OCI-M1 (cell line): Measurements from ENCODE around the gene FBXO27.
"Not testable (repeated sequence)": the region's sequence is repeated elsewhere in the genome, so short reads cannot be mapped to it uniquely, and the experiment has no call there.

ENCODE experiments used
- DNase-seq: peaks from one replicate; lab custom pipeline; 2025; lab: John Stamatoyannopoulos, UW

Gene FBXO27

DNA sequence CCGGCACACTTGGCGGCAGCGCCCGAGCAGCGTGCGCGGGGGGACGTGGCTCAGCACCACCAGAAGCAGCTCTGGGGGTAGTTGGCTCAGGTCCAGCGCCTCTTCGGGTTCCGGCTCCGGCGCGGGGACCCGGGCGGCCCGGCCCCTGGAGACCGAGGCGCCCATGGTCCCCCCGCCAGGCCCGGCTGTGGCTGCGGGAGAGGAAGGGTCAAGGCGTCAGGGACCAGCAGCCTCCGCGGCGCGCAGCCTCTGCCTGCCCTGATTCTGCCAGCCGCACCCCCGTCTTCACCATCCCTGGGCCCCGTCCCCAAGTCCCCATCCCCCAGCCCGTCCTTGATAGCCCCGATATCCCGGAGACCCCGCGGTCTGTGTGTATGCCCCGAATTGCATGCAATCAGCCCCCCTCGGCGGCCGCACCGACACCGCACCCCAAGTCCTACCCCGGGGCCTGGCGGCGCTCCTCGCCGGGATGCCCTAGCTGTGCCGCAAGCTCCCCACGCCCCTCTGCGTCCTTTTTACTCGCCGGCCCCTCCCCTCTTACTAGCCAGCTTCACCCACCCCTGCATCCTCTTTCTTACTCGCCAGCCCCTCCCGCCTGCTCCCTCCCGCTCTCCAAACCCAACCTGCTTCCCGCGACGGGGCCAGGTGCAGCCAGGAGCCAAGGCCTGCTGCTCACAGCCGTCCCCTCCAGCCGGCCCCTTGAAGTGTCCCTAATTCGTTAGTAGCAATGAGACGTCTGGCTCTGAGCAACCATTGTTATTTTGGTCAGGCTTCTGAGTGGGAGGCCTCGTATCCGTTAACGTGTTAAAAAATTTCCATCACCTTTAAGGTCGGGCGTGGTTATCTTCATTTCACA lies at the start of gene FBXO27:
FBXO27 (minus strand) TSS at position 487 of the 856 bp plus-strand sequence; CDS start at position 165, 322 bp downstream.
- DNase-seq = no peak

GRCh38 chr19:39080431-39080830 lies 48.1 kb upstream of the FBXO27 start:
- no peak for DNase-seq

GRCh38 chr19:39078436-39079200 lies 46.3 kb upstream of the FBXO27 start:
- DNase-seq = peak; percentile 14

DNA sequence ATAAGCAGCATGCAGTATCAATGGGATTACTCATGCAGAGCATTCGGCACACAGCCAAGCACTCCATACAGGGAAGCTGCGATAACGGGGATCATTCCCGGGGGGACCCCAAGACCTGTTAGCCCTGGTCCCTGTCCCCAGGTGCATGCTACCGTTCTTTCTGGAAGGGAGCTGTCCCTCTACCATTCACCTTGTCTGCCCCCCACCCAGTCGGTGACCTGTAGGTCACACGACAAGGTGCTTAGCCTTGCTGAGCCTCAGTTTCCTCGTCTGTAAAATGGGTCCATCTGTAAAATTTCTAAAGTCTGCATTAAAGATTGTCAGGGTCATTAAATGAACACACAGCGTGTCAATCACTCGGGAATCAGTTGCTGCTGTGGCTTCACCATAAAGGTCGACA lies 45.0 kb upstream of the FBXO27 start:
- DNase-seq = no peak

DNA sequence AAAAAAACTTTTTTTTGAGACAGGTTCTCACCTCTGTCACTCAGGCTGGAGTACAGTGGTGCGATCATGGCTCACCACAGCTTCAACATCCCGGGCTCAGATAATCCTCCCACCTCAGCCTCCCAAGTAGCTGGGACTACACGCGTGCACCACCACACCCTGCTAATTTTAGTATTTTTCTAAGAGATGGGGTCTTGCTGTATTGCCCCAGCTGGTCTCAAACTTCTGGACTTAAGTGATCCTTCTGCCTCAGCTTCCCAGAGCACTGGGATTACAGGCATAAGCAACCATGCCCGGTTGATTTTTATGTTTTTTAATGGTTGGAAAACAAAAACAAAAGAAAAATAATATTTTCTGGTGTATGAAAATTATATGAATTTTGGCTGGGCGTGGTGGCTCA lies 42.6 kb upstream of the FBXO27 start:
- DNase-seq = no peak

GRCh38 chr19:39074205-39074692 lies 41.9 kb upstream of the FBXO27 start:
- no peak for DNase-seq

DNA sequence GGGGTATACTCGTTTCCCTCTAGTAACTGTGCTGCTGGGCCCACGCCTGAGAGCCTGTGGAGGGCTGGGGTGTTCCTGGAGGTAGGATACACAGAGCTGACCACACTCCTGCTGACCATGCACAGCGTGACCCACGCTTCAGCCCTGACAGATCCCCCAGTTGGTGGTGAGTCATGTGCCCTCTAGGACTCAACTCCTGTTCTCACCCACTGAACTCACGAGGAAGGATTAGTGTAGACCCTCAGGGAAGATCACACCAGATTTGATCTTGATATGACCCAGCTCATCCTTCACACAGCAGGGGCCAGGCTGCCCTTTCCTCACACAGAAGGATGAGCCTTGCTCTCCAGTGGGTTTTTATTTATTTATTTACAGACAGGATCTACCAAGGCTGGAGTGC lies 38.5 kb upstream of the FBXO27 start:
- DNase-seq = no peak

DNA sequence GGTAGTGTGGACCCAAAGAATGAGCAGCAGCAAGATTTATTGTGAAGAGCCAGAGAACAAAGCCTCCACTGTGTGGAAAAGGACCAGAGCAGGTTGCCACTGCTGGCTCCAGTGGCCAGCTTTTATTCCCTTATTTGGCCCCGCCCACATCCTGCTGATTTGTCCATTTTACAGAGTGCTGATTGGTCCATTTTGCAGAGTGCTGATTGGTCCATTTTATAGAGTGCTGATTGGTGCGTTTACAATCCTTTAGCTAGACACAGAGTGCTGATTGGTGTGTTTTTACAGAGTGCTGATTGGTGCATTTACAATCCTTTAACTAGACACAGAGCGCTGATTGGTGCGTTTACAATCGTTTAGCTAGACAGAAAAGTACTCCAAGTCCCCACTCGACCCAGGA lies 35.9 kb upstream of the FBXO27 start:
- DNase-seq = not testable (repeated sequence)

DNA sequence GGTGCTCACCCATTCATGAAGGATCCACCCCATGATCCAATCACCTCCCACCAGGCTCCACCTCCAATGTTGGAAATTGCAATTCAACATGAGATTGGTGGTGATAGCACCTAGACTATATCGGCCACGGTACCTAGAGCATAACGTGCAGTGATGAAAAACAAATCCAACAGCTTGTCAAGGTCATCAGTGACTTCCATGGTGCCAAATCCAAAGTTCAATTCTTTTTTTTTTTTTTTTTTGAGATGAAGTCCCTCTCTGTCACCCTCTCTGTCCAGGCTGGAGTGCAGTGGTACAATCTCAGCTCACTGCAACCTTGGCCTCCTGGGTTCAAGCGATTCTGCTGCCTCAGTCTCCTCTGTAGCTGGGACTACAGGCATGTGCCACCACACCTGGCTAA lies 34.8 kb upstream of the FBXO27 start:
- no peak for DNase-seq

DNA sequence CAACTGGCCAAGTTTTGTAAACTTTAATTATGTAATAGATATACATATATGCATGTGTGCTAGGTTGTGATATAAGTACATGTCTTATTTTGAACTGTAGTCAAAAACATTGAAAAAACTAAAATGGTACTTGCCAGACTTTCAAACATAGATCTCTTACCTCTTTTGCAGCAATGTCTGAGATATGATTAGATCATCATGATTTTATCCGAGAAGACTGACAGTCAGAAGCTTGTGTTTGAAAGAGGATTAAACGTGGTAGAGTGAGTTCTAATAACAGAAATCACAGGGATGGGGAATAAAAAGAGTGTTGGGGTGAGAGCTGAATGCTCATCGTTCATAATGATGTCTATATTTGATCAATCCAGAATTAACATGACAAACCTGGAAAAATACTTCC lies 33.6 kb upstream of the FBXO27 start:
- no peak for DNase-seq

DNA sequence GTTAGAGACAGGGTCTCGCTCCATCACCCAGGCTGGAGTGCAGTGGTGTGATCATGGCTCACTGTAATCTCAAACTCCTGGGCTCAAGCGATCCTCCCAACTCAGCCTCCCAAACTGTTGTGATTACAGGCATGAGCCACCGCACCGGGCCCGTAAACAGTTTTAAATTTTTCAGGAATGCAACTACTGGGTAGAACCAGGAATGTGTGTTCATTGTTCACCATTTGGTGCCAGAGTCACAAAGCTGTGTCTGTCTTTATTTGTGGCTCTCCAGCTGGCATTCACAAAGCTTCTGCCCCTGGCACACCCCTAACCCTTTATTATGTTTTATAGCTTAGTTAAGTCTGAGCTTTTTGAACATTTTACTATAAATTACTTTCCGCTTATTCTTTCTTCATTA lies 32.1 kb upstream of the FBXO27 start:
- no peak for DNase-seq

GRCh38 chr19:39060171-39060570 lies 27.8 kb upstream of the FBXO27 start:
- DNase-seq = peak; percentile 51

- no peak for DNase-seq
Observed at GRCh38 chr19:39059302-39059701, 27.0 kb upstream of the FBXO27 start.

- no peak for DNase-seq
Observed at GRCh38 chr19:39057615-39058014, 25.3 kb upstream of the FBXO27 start.

GRCh38 chr19:39054091-39054470 lies 21.7 kb upstream of the FBXO27 start:
- DNase-seq = no peak

DNA sequence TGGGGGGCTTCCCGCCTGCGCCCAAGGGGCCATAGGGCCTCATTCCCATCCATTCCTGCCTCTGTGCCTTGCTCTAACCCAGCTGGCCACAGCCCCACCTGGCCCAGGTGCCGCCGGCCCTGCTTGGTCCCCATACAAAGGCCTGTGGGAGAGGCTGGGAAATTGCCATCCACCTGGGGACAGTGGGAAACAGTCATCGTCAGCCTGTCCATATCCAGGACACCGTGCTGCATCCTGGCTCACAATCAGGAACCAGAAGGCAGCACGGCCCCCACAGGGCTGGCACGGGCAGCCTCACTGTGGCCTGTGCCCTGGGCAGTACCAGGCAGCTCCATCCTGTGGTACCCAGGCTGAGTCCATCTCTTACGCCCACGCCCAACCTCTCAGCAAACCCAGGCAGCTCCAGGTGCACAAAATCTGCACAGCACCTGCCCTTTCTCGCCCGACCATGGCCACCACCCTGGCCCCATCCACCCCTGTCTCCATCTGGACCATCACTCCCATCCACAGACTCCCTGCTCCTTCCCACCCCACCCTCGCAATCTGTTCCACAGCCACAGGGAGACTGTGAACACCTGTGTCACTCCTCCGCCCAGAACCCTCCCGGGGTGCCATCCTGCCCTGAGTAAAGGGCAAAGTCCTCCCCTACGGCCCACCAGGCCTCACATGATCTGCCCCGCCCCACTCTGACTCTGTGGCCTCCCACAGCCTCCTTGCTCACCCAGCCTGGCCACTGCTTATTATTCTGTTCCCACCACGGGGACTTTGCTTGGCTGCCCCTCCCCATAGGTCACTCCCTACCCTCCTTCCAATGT lies 21.1 kb upstream of the FBXO27 start:
- DNase-seq = no peak

GRCh38 chr19:39052846-39053245 lies 20.5 kb upstream of the FBXO27 start:
- no peak for DNase-seq

GRCh38 chr19:39052243-39052746 lies 19.9 kb upstream of the FBXO27 start:
- peak; percentile 72 for DNase-seq

DNA sequence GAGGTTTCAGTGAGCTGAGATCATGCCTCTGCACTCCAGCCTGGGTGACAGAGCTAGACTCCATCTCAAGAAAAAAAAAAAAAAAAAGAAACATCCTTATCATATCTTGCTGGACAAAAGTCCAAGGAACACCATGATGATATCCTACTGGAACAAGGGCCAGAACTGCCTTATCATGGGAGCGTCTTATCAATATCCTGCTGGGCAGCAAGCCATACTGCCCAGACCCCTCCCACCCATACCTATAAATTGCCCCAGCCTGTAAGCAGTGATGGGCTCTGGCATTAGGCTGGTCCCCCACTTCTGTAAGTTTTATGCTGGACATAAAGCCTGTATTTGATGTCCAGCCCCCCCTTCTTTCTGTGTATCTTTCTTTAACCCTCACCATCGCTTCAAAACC lies 14.7 kb upstream of the FBXO27 start:
- DNase-seq = no peak

GRCh38 chr19:39046037-39046821 lies 13.9 kb upstream of the FBXO27 start:
- DNase-seq = peak; percentile 29

GRCh38 chr19:39045506-39045905 lies 13.2 kb upstream of the FBXO27 start:
- DNase-seq = no peak
